Measurements from ENCODE around the gene NRP1. TPM values are rescaled to one million over a fixed set of nuclear protein-coding genes. Genes with fewer than 3 reads are reported as not detected.

The NRP1 gene
- total RNA-seq, 1 donor from 2014 or later: 209 TPM

- no peak for DNase-seq (ENCODE audit: extremely low read depth, low read depth, low spot score)
Observed at GRCh38 chr10:33133557-33133956, 200.9 kb downstream of the NRP1 start.

GRCh38 chr10:33132626-33133025 is 201.8 kb downstream of the NRP1 start:
- DNase-seq (ENCODE audit: extremely low read depth, low read depth, low spot score): no peak

GRCh38 chr10:33129996-33130386 is 204.5 kb downstream of the NRP1 start:
- DNase-seq (ENCODE audit: extremely low read depth, low read depth, low spot score): no peak

GRCh38 chr10:33129141-33129995 is 205.1 kb downstream of the NRP1 start:
- no peak for DNase-seq (ENCODE audit: extremely low read depth, low read depth, low spot score)

- no peak for DNase-seq (ENCODE audit: extremely low read depth, low read depth, low spot score)
Observed at GRCh38 chr10:33127622-33128021, 206.8 kb downstream of the NRP1 start.
